Lower leg skin (tissue), 4 donors: ENCODE results near the gene UBE2J2. TPM values are rescaled to one million over a fixed set of nuclear protein-coding genes. Genes with fewer than 3 reads are reported as not detected.

ENCODE experiments used
- DNase-seq, 2 donors: peaks; one replicate each; pipeline ENCODE4 v3.0.0-alpha.2; 2019; ENCODE audit warnings: low spot score in 2 of 2
- H3K4me3 ChIP-seq: fragments of 200-600 bp; sonication (generic); 2 replicates; pipeline ENCODE4 v1.5.1; 2017; ENCODE audit warnings: mild to moderate bottlenecking, low read depth; ENCODE audit not compliant: poor library complexity, severe bottlenecking
- POLR2A ChIP-seq, 2 donors: fragments of 450-650 bp; IDR thresholded peaks; one replicate each; pipeline ENCODE4 v1.6.1; 2016 to 2017; ENCODE audit warnings: antibody characterized with exemption in 2 of 2, mild to moderate bottlenecking in 1 of 2, moderate library complexity in 1 of 2
- WGBS, 2 donors: methylation state at CpG; one replicate each; pipeline ENCODE4 v1.1.5; 2018; 5-methylcytosine and 5-hydroxymethylcytosine counted together
- intact Hi-C: fragments of 100-400 bp; cut with DNase I; formaldehyde crosslinking; loops from one replicate; pipeline ENCODE4 v1.15.0; 2023; ENCODE audit warnings: low total_unique reads
- total RNA-seq, 4 donors: library from RNA; depleted of rRNA; stranded (reverse); fragments of >200 nt; gene quantifications; one replicate each; pipeline ENCODE4 v1.1.0, GENCODE V29; 2016
- TF ChIP-seq, protein P1 (sequence below), 3 donors: fragments of 450-650 bp; IDR thresholded peaks; one replicate each; pipeline ENCODE4 v1.5.1; 2016; ENCODE audit warnings: antibody characterized with exemption in 3 of 3, mild to moderate bottlenecking in 3 of 3, moderate library complexity in 2 of 3

The UBE2J2 gene
- total RNA-seq, 4 donors from 2014 or later = 49.0 to 72.8 (median 54.0) TPM

- no peak within 1 kb of the TSS for H3K4me3 ChIP-seq
- intact Hi-C loops = no loop called here
- no peak for DNase-seq
- 11 to 14% methylated on average over 21 to 24 of the region's 74 CpGs for whole genome bisulfite sequencing, 2 donors
- no peak for TF ChIP-seq POLR2A (IDR thresholded peaks at IDR 0.05)
- TF ChIP-seq, protein P1, sequence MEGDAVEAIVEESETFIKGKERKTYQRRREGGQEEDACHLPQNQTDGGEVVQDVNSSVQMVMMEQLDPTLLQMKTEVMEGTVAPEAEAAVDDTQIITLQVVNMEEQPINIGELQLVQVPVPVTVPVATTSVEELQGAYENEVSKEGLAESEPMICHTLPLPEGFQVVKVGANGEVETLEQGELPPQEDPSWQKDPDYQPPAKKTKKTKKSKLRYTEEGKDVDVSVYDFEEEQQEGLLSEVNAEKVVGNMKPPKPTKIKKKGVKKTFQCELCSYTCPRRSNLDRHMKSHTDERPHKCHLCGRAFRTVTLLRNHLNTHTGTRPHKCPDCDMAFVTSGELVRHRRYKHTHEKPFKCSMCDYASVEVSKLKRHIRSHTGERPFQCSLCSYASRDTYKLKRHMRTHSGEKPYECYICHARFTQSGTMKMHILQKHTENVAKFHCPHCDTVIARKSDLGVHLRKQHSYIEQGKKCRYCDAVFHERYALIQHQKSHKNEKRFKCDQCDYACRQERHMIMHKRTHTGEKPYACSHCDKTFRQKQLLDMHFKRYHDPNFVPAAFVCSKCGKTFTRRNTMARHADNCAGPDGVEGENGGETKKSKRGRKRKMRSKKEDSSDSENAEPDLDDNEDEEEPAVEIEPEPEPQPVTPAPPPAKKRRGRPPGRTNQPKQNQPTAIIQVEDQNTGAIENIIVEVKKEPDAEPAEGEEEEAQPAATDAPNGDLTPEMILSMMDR (IDR thresholded peaks at IDR 0.05) = no peak
Measured at GRCh38 chr1:1246577-1247340, 26.9 kb downstream of the UBE2J2 start, which contains the start of gene C1QTNF12. TSS of gene C1QTNF12 (minus strand) at chr1:1246722. CDS start at chr1:1246690, 32 bp downstream.

GRCh38 chr1:1245817-1246576 lies 27.7 kb downstream of the UBE2J2 start:
- H3K4me3 ChIP-seq = no peak overlapping the region
- intact Hi-C loops = no loop called here
- TF ChIP-seq, protein P1 (IDR thresholded peaks at IDR 0.05) = no peak
- TF ChIP-seq POLR2A (IDR thresholded peaks at IDR 0.05) = no peak
- DNase-seq = no peak
- WGBS, 2 donors = 52 to 55% methylated on average over 12 to 24 of the region's 45 CpGs

DNA sequence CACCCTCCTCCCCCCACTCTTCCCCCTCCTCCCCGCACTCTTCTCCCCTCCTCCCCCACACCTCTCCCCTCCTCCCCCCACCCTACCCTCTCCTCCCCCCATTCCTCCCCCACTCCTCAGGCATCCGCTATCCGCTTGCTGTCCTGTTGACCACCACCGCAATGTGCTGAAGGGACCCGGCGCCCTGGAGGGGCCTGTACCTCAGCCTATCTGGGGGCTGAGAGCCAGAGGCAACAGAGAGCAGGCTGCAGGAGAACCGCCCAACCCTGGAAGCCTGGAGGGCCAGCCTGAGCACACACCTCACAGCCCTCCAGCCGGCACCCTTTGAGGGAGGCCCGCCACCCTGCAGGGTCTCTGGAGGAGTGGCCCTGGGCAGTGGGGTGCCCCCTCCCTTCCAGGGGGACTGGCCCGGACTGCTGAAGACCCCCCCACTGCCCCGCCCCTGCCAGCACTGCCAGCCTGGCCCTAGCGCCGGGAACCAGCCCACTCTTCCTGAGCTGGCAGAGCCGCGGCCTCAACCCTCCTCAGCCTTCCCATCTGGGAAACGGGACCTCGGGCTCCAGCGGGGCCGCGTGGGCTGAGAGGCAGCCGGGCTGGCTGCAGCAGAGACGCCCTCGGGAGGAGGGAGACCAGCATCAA lies 28.4 kb downstream of the UBE2J2 start:
- intact Hi-C loops = no loop called here
- DNase-seq = no peak
- TF ChIP-seq, protein P1 (IDR thresholded peaks at IDR 0.05) = no peak
- TF ChIP-seq POLR2A (IDR thresholded peaks at IDR 0.05) = no peak
- no peak overlapping the region for H3K4me3 ChIP-seq
- WGBS, 2 donors = 60 to 70% methylated on average over 8 to 13 of the region's 23 CpGs

- intact Hi-C loops = no loop called here
- WGBS, 2 donors = 70 to 87% methylated on average over 26 to 29 of the region's 30 CpGs
- H3K4me3 ChIP-seq = no peak overlapping the region
- TF ChIP-seq POLR2A (IDR thresholded peaks at IDR 0.05) = no peak
- TF ChIP-seq, protein P1 (IDR thresholded peaks at IDR 0.05) = no peak
- no peak for DNase-seq
Measured at GRCh38 chr1:1244192-1244811, 29.4 kb downstream of the UBE2J2 start.

DNA sequence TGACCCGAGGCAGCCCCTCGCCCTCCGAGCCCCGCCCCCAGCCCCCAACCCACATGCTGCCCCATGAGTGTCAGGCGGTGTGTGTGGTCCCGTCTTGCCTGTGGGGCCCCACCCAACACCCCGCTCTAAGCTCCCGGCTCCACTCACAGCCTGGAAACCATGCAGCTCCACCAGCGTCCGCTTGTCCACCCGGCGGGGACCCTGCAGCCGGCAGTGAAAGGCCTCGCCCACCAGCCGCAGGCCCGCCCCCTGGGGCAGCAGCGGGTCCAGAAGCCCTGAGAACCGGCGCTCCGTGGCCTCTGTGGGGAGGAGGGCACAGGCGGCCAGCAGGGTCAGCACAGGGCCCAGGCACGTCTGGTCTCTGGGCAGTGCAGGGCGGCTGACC lies 29.9 kb downstream of the UBE2J2 start:
- intact Hi-C loops = no loop called here
- no peak overlapping the region for H3K4me3 ChIP-seq
- 55 to 60% methylated on average over 3 to 23 of the region's 23 CpGs for WGBS, 2 donors
- TF ChIP-seq POLR2A (IDR thresholded peaks at IDR 0.05) = no peak
- TF ChIP-seq, protein P1 (IDR thresholded peaks at IDR 0.05) = no peak
- no peak for DNase-seq
